HepG2 (cell line): ENCODE measurements around the gene MED1. TPM values are rescaled to one million over a fixed set of nuclear protein-coding genes. Genes with fewer than 3 reads are reported as not detected.

Source experiments
- FIP1L1 ChIP-seq: fragments of 200-400 bp; formaldehyde crosslinking; IDR thresholded peaks from 2 replicates; pipeline ENCODE4 v1.6.1; 2018; ENCODE audit warnings: low read depth, mild to moderate bottlenecking, low read length, moderate library complexity, borderline replicate concordance; ENCODE audit not compliant: insufficient read depth
- FOXA3 ChIP-seq: IDR thresholded peaks from 2 replicates; pipeline ENCODE4 v1.6.1; 2016; ENCODE audit warnings: missing genetic modification reagents, missing compliant biosample characterization
- TFDP1 ChIP-seq: IDR thresholded peaks from 2 replicates; pipeline ENCODE4 v1.6.1; 2016; ENCODE audit warnings: missing compliant biosample characterization, missing genetic modification reagents, borderline replicate concordance
- TFDP2 ChIP-seq: sonication (generic); formaldehyde crosslinking; IDR thresholded peaks from 2 replicates; pipeline ENCODE4 v1.4.0; 2020; ENCODE audit warnings: missing genetic modification reagents
- ZNF337 ChIP-seq: sonication (generic); formaldehyde crosslinking; IDR thresholded peaks from 2 replicates; pipeline ENCODE4 v1.5.1; 2020; ENCODE audit warnings: missing genetic modification reagents, low read depth, mild to moderate bottlenecking, borderline replicate concordance
- ZNF580 ChIP-seq: IDR thresholded peaks from 2 replicates; pipeline ENCODE4 v1.6.1; 2016; ENCODE audit warnings: low read depth, borderline replicate concordance
- ZNF781 ChIP-seq: sonication (generic); formaldehyde crosslinking; IDR thresholded peaks from 2 replicates; pipeline ENCODE4 v1.5.1; 2020; ENCODE audit warnings: borderline replicate concordance, mild to moderate bottlenecking, missing genetic modification reagents; ENCODE audit errors: not compliant biosample characterization
- polyA plus RNA-seq, 8 experiments: library from polyadenylated mRNA; depleted of rRNA in 3 of 8; stranded (reverse) in 7 of 8; unstranded in 1 of 8; fragments of >200 nt; fragmentation: Illumina TruSeq in 4 of 8; extraction: Trizol in 4 of 8; gene quantifications; 2 replicates each; pipeline versions ENCODE4 v1.2.1 to v1.2.3, GENCODE V29; 2011 to 2016; ENCODE audit warnings: low read depth in 4 of 8, missing spikeins in 1 of 8, mixed read lengths in 1 of 8; ENCODE audit not compliant: insufficient read depth in 1 of 8
- total RNA-seq, 5 experiments: library from RNA; depleted of rRNA; stranded (reverse); fragments of >200 nt; fragmentation: Illumina TruSeq; extraction: Trizol; gene quantifications; 2 replicates each; pipeline ENCODE4 v1.2.3, GENCODE V29; 2016; ENCODE audit warnings: low read depth in 1 of 5

The MED1 gene
- total and polyA plus RNA-seq, 2 of the 13 experiments (the other 11 are each of a cell fraction or from before 2014, with no cell fraction given) = 37.5 to 40.1 TPM

GRCh38 chr17:39357488-39357887, 93.6 kb downstream of the MED1 start (continued):
- no peak for TF ChIP-seq TFDP1 (CRISPR knock-in tag)
- TF ChIP-seq ZNF580 (CRISPR knock-in tag) = no peak
- TF ChIP-seq TFDP2 (CRISPR knock-in tag) = no peak
- TF ChIP-seq FIP1L1 = no peak
- no peak for TF ChIP-seq ZNF337 (CRISPR knock-in tag)
- no peak for TF ChIP-seq ZNF781 (CRISPR knock-in tag)
- TF ChIP-seq FOXA3 (CRISPR knock-in tag) = no peak

Other genes with a start within 250 kb of the MED1 start
- not detected in 2 replicates for gene STAC2, start 225.3 kb downstream of the MED1 start, total RNA-seq (2016; rRNA removed; fragmentation: Illumina TruSeq; extraction: Trizol)
- gene STAC2, start 225.3 kb downstream of the MED1 start, polyA plus RNA-seq (2011; rRNA removed) = not detected in 2 replicates
- 10.2 and 10.6 TPM in 2 replicates for gene FBXL20, start 49.6 kb downstream of the MED1 start, total RNA-seq (2016; rRNA removed; fragmentation: Illumina TruSeq; extraction: Trizol)
- 8.6 and 10.3 TPM in 2 replicates for gene FBXL20, start 49.6 kb downstream of the MED1 start, polyA plus RNA-seq (2011; rRNA removed)
- gene CDK12, start 10.2 kb upstream of the MED1 start, total RNA-seq (2016; rRNA removed; fragmentation: Illumina TruSeq; extraction: Trizol) = 88.6 and 95.9 TPM in 2 replicates
- 24.0 and 26.0 TPM in 2 replicates for gene CDK12, start 10.2 kb upstream of the MED1 start, polyA plus RNA-seq (2011; rRNA removed)
- gene NEUROD2, start 156.7 kb upstream of the MED1 start, total RNA-seq (2016; rRNA removed; fragmentation: Illumina TruSeq; extraction: Trizol) = not detected in 2 replicates
- not detected in 2 replicates for gene NEUROD2, start 156.7 kb upstream of the MED1 start, polyA plus RNA-seq (2011; rRNA removed)
- gene PPP1R1B, start 175.7 kb upstream of the MED1 start, total RNA-seq (2016; rRNA removed; fragmentation: Illumina TruSeq; extraction: Trizol) = not detected in 2 replicates
- 0.08 and 0.18 TPM in 2 replicates for gene PPP1R1B, start 175.7 kb upstream of the MED1 start, polyA plus RNA-seq (2011; rRNA removed)
- gene STARD3, start 185.9 kb upstream of the MED1 start, total RNA-seq (2016; rRNA removed; fragmentation: Illumina TruSeq; extraction: Trizol) = 17.2 and 34.6 TPM in 2 replicates
- gene STARD3, start 185.9 kb upstream of the MED1 start, polyA plus RNA-seq (2011; rRNA removed) = 100 and 114 TPM in 2 replicates
- 0.14 and 0.24 TPM in 2 replicates for gene TCAP, start 214.1 kb upstream of the MED1 start, total RNA-seq (2016; rRNA removed; fragmentation: Illumina TruSeq; extraction: Trizol)
- 0.65 and 0.84 TPM in 2 replicates for gene TCAP, start 214.1 kb upstream of the MED1 start, polyA plus RNA-seq (2011; rRNA removed)
- not detected in 2 replicates for gene PNMT, start 217.2 kb upstream of the MED1 start, total RNA-seq (2016; rRNA removed; fragmentation: Illumina TruSeq; extraction: Trizol)
- gene PNMT, start 217.2 kb upstream of the MED1 start, polyA plus RNA-seq (2011; rRNA removed) = 0.22 and 0.25 TPM in 2 replicates
- 5.1 and 11.9 TPM in 2 replicates for gene PGAP3, start 236.8 kb upstream of the MED1 start, total RNA-seq (2016; rRNA removed; fragmentation: Illumina TruSeq; extraction: Trizol)
- gene PGAP3, start 236.8 kb upstream of the MED1 start, polyA plus RNA-seq (2011; rRNA removed) = 14.6 and 21.2 TPM in 2 replicates
- 30.2 and 64.1 TPM in 2 replicates for gene ERBB2, start 248.8 kb upstream of the MED1 start, total RNA-seq (2016; rRNA removed; fragmentation: Illumina TruSeq; extraction: Trizol)
- gene ERBB2, start 248.8 kb upstream of the MED1 start, polyA plus RNA-seq (2011; rRNA removed) = 57.7 and 77.7 TPM in 2 replicates